ENCODE measurements around the gene TENM4. TPM values are rescaled to one million over a fixed set of nuclear protein-coding genes. Genes with fewer than 3 reads are reported as not detected.

TENM4 gene
- total and polyA plus RNA-seq, 2 of the 13 experiments (the other 11 are each of a cell fraction or from before 2014, with no cell fraction given), result not detected

DNA sequence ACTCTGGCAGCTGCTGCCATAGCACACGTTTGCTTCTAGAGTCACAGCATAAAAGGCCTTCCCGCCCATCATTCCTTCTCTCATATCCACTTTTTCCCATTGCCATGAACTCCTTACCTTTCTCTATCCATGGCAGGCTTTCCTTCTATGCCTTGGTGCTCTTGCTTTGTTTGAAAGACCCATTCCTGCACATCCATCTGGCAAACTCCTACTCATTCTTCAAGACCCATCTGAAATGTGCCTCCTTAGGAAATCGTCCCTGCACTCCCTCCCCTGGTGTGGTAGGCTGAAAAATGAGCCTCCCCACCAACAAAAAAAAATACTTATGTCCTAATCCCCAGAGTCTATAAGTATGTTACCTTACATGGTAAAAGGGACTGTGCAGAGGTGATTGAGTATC is 100.3 kb downstream of the TENM4 start (continued):
- TF ChIP-seq, protein P1, sequence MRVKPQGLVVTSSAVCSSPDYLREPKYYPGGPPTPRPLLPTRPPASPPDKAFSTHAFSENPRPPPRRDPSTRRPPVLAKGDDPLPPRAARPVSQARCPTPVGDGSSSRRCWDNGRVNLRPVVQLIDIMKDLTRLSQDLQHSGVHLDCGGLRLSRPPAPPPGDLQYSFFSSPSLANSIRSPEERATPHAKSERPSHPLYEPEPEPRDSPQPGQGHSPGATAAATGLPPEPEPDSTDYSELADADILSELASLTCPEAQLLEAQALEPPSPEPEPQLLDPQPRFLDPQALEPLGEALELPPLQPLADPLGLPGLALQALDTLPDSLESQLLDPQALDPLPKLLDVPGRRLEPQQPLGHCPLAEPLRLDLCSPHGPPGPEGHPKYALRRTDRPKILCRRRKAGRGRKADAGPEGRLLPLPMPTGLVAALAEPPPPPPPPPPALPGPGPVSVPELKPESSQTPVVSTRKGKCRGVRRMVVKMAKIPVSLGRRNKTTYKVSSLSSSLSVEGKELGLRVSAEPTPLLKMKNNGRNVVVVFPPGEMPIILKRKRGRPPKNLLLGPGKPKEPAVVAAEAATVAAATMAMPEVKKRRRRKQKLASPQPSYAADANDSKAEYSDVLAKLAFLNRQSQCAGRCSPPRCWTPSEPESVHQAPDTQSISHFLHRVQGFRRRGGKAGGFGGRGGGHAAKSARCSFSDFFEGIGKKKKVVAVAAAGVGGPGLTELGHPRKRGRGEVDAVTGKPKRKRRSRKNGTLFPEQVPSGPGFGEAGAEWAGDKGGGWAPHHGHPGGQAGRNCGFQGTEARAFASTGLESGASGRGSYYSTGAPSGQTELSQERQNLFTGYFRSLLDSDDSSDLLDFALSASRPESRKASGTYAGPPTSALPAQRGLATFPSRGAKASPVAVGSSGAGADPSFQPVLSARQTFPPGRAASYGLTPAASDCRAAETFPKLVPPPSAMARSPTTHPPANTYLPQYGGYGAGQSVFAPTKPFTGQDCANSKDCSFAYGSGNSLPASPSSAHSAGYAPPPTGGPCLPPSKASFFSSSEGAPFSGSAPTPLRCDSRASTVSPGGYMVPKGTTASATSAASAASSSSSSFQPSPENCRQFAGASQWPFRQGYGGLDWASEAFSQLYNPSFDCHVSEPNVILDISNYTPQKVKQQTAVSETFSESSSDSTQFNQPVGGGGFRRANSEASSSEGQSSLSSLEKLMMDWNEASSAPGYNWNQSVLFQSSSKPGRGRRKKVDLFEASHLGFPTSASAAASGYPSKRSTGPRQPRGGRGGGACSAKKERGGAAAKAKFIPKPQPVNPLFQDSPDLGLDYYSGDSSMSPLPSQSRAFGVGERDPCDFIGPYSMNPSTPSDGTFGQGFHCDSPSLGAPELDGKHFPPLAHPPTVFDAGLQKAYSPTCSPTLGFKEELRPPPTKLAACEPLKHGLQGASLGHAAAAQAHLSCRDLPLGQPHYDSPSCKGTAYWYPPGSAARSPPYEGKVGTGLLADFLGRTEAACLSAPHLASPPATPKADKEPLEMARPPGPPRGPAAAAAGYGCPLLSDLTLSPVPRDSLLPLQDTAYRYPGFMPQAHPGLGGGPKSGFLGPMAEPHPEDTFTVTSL (CRISPR knock-in tag; IDR thresholded peaks at IDR 0.05; ENCODE audit: borderline replicate concordance), result no peak
- no peak for TF ChIP-seq ZNF850 (CRISPR knock-in tag; conservative IDR thresholded peaks at IDR 0.05)
- TF ChIP-seq, protein P2, sequence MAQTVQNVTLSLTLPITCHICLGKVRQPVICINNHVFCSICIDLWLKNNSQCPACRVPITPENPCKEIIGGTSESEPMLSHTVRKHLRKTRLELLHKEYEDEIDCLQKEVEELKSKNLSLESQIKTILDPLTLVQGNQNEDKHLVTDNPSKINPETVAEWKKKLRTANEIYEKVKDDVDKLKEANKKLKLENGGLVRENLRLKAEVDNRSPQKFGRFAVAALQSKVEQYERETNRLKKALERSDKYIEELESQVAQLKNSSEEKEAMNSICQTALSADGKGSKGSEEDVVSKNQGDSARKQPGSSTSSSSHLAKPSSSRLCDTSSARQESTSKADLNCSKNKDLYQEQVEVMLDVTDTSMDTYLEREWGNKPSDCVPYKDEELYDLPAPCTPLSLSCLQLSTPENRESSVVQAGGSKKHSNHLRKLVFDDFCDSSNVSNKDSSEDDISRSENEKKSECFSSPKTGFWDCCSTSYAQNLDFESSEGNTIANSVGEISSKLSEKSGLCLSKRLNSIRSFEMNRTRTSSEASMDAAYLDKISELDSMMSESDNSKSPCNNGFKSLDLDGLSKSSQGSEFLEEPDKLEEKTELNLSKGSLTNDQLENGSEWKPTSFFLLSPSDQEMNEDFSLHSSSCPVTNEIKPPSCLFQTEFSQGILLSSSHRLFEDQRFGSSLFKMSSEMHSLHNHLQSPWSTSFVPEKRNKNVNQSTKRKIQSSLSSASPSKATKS (CRISPR knock-in tag; IDR thresholded peaks at IDR 0.05), result no peak
- no peak for TF ChIP-seq TAF1 (CRISPR knock-in tag; IDR thresholded peaks at IDR 0.05)
- no peak for TF ChIP-seq SCMH1 (CRISPR knock-in tag; IDR thresholded peaks at IDR 0.05; ENCODE audit: borderline replicate concordance)

Measured in HepG2 (cell line).